B cell (primary cell): Measurements from ENCODE around the gene TET3.

ENCODE experiments used
- EZH2 ChIP-seq: IDR thresholded peaks from 2 replicates; pipeline ENCODE4 v1.6.1; 2012; ENCODE audit warnings: borderline replicate concordance, low read depth, mild to moderate bottlenecking, moderate library complexity, low read length; ENCODE audit not compliant: insufficient read depth, poor library complexity, severe bottlenecking
- TF ChIP-seq, protein P1 (sequence below): fragments of 200-600 bp; IDR thresholded peaks from one replicate; pipeline ENCODE4 v1.8.0; 2022; ENCODE audit warnings: antibody characterized with exemption, mild to moderate bottlenecking

DNA sequence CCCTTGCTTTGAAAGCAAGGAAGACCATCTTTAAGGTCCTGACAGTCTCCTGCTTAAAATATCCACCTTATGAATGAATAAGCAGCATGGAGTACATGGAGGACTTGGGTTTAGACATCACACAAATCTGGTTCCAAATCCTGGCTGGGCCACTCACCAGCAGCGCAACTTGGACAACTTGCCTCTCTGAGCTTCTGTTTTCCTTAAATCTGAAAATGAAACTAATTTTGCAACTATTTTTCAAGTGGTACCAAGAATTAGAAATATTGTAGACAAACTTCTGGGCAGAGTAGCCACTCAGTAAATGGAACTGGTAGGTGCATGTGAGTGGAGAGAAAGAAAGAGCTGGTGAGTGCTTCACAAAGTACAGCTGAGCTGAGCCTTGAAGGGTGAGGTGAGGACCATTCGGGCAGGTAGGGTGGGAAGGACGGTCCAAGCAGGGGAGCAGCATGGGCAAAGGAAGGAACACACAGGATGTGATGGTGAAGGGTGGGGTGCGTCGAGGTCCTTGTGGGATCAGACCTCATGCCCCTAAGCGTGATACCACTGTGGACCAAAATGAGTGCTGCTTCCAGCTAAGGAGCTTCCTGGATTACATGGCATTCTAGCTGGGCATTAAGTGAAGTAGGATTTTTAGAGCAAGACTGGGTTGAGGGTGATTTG is 14.4 kb upstream of the TET3 start:
- TF ChIP-seq, protein P1, sequence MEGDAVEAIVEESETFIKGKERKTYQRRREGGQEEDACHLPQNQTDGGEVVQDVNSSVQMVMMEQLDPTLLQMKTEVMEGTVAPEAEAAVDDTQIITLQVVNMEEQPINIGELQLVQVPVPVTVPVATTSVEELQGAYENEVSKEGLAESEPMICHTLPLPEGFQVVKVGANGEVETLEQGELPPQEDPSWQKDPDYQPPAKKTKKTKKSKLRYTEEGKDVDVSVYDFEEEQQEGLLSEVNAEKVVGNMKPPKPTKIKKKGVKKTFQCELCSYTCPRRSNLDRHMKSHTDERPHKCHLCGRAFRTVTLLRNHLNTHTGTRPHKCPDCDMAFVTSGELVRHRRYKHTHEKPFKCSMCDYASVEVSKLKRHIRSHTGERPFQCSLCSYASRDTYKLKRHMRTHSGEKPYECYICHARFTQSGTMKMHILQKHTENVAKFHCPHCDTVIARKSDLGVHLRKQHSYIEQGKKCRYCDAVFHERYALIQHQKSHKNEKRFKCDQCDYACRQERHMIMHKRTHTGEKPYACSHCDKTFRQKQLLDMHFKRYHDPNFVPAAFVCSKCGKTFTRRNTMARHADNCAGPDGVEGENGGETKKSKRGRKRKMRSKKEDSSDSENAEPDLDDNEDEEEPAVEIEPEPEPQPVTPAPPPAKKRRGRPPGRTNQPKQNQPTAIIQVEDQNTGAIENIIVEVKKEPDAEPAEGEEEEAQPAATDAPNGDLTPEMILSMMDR, result no peak
- TF ChIP-seq EZH2, result no peak
